WI38 (cell line): Measurements from ENCODE around the gene ATE1.

Source experiments
- H3K4me3 ChIP-seq: 2 replicates; pipeline ENCODE4 v1.5.1; 2011; ENCODE audit warnings: low read depth, mild to moderate bottlenecking, control low read depth, low read length
- TF ChIP-seq, protein P1 (sequence below): IDR thresholded peaks from 2 replicates; pipeline ENCODE4 v1.5.1; 2012; ENCODE audit warnings: low read depth, mild to moderate bottlenecking, control low read depth, low read length

The ATE1 gene

GRCh38 chr10:121792198-121792597, 135.6 kb downstream of the ATE1 start:
- TF ChIP-seq, protein P1, sequence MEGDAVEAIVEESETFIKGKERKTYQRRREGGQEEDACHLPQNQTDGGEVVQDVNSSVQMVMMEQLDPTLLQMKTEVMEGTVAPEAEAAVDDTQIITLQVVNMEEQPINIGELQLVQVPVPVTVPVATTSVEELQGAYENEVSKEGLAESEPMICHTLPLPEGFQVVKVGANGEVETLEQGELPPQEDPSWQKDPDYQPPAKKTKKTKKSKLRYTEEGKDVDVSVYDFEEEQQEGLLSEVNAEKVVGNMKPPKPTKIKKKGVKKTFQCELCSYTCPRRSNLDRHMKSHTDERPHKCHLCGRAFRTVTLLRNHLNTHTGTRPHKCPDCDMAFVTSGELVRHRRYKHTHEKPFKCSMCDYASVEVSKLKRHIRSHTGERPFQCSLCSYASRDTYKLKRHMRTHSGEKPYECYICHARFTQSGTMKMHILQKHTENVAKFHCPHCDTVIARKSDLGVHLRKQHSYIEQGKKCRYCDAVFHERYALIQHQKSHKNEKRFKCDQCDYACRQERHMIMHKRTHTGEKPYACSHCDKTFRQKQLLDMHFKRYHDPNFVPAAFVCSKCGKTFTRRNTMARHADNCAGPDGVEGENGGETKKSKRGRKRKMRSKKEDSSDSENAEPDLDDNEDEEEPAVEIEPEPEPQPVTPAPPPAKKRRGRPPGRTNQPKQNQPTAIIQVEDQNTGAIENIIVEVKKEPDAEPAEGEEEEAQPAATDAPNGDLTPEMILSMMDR, result no peak
- no peak overlapping the region for H3K4me3 ChIP-seq

GRCh38 chr10:121791761-121792160, 136.1 kb downstream of the ATE1 start:
- no peak overlapping the region for H3K4me3 ChIP-seq
- TF ChIP-seq, protein P1, result no peak

GRCh38 chr10:121788717-121789116, 139.1 kb downstream of the ATE1 start:
- TF ChIP-seq, protein P1, result no peak

GRCh38 chr10:121788115-121788514, 139.7 kb downstream of the ATE1 start:
- no peak overlapping the region for H3K4me3 ChIP-seq
- TF ChIP-seq, protein P1, result no peak

More at GRCh38 chr10:121788717-121789116, 139.1 kb downstream of the ATE1 start:
- H3K4me3 ChIP-seq, result no peak overlapping the region

DNA sequence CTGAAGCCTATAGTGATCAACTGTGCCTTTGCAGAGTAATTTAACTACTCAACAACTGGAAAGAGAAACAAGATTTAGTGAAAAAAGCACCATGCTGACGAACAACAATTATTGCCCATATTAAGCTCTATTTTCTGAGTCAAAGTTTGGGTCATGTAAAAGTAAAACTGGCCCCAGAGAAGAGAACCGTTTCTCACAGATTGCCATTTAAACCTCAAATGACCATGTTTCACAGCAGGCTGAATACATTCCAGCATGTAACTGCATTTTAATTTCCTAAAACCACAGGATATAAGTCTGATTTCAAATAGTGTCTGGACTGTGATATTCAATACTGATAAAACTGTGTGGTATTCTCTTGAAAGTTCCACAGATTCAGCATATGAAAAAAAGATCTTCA, 140.7 kb downstream of the ATE1 start:
- TF ChIP-seq, protein P1, result no peak
- H3K4me3 ChIP-seq, result no peak overlapping the region

- H3K4me3 ChIP-seq, result no peak overlapping the region
Observed at GRCh38 chr10:121783782-121784372, 144.0 kb downstream of the ATE1 start.

DNA sequence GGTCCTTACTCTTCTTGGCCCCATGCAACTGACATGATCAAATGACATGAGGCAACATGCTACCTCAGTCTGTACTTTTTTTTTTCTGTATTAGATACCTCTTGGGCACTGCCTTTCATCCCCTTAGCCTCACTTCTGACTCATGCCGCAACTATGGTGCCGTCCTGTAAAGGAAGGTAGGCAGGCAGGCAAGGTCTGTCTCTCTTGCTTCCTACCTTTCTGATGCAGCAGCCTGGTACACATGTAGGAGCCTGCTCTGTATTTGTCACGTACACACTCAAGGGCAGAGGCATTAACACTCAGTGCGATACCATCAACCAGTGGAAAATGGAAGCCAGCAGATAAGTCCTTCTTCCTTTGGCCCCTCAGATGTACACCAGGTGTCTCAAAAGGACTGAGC, 146.7 kb downstream of the ATE1 start:
- no peak overlapping the region for H3K4me3 ChIP-seq
- TF ChIP-seq, protein P1, result no peak

More at GRCh38 chr10:121783782-121784372, 144.0 kb downstream of the ATE1 start:
- TF ChIP-seq, protein P1, result no peak
